Measurements from ENCODE around the gene TEKT5. TPM values are rescaled to one million over a fixed set of nuclear protein-coding genes. Genes with fewer than 3 reads are reported as not detected.
"Not testable (repeated sequence)": the region's sequence is repeated elsewhere in the genome, so short reads cannot be mapped to it uniquely, and the experiment has no call there.

The TEKT5 gene
- total RNA-seq, 1 experiment from 2014 or later = 0.31 TPM

DNA sequence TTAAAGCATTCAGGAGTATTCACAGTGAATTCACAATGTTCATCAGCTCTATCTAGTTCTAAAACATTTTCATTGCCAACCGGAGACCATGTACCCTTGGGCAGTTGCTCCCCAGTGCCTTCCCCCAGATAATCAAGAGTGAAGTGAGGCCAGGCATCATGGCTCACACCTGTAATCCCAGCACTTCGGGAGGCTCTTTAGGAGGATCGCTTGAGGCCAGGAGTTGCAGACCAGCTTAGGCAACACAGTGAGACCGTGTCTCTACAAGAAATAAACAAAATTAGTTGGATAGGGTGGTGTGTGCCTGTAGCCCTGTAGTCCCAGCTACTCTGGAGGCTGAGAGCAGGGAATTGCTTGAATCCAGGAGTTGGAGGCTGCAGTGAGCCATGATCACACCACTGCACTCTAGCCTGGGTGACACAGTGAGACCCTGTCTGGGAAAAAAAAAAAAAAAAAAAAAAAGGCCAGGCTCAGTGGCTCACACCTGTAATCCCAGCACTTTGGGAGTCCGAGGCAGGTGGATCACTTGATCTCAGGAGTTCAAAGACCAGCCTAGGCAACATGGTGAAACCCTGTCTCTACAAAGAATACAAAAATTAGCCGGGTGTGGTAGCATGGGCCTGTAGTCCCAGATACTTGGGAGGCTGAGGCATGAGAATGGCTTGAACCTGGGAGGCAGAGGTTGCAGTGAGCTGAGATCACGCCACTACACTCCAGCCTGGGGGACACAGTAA is 73.3 kb downstream of the TEKT5 start:
- H3K27me3 ChIP-seq (ENCODE audit: control insufficient read depth, insufficient read depth, low read length) = not testable (repeated sequence)

GRCh38 chr16:10620120-10620519 is 74.6 kb downstream of the TEKT5 start:
- H3K36me3 ChIP-seq (replicated peaks; ENCODE audit: control insufficient read depth, insufficient read depth, low read length) = no peaks in the 10 kb centered on the region
- peaks cover 6% of the 10 kb centered on the region; the same call in 1 of the 2 replicates for H3K27me3 ChIP-seq (ENCODE audit: control insufficient read depth, insufficient read depth, low read length)
- no peak for DNase-seq
- no peak overlapping the region for H3K4me3 ChIP-seq (ENCODE audit: insufficient read depth, low read depth, low read length)

More for the DNA sequence above, 73.3 kb downstream of the TEKT5 start:
- not testable (repeated sequence) for H3K36me3 ChIP-seq (replicated peaks; ENCODE audit: control insufficient read depth, insufficient read depth, low read length); DNase-seq; H3K4me3 ChIP-seq (ENCODE audit: insufficient read depth, low read depth, low read length)

GRCh38 chr16:10619271-10619849 is 75.4 kb downstream of the TEKT5 start:
- Histone ChIP-seq H3K4me3 (ENCODE audit: insufficient read depth, low read depth, low read length) (peak overlapping the region; percentile 54), H3K27me3 (ENCODE audit: control insufficient read depth, insufficient read depth, low read length) (peaks cover 6% of the 10 kb centered on the region; the same call in 1 of the 2 replicates), H3K36me3 (replicated peaks; ENCODE audit: control insufficient read depth, insufficient read depth, low read length) (no peaks in the 10 kb centered on the region)
- DNase-seq = peak; percentile 89

DNA sequence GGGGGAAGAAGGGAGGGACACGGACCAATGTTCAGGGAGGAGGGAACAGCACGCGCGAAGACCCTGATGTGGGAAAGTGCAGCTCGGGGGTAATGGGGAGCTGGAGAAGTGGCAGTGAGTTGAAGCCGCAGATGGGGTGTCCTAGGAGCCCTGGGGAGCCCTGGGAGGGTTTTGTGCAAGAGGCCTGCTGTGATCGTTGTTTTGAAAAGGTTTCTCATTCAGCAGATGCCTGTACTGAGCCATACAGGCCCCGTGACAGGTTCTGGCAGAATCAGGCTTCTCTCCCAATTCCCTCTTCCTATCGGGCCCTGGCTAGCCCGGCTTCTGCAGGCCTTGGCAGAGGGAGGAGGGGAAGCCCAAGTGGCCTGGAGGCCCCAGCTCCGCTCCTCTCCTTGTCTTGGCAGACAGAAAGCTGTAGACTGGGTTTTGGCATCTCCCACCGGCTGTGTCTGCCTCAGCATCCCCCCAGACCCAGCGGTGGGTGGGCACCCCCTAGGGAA is 76.0 kb downstream of the TEKT5 start:
- Histone ChIP-seq H3K4me3 (ENCODE audit: insufficient read depth, low read depth, low read length) (peak overlapping the region; percentile 54; the same call in 1 of the 2 replicates), H3K36me3 (replicated peaks; ENCODE audit: control insufficient read depth, insufficient read depth, low read length) (no peaks in the 10 kb centered on the region), H3K27me3 (ENCODE audit: control insufficient read depth, insufficient read depth, low read length) (peaks cover 6% of the 10 kb centered on the region; the same call in 1 of the 2 replicates)
- peak; percentile 44 for DNase-seq

- Histone ChIP-seq H3K4me3 (ENCODE audit: insufficient read depth, low read depth, low read length) (no peak overlapping the region), H3K36me3 (replicated peaks; ENCODE audit: control insufficient read depth, insufficient read depth, low read length) (no peaks in the 10 kb centered on the region)
- no peak for DNase-seq
Measured at GRCh38 chr16:10617662-10618420, 76.9 kb downstream of the TEKT5 start.

DNA sequence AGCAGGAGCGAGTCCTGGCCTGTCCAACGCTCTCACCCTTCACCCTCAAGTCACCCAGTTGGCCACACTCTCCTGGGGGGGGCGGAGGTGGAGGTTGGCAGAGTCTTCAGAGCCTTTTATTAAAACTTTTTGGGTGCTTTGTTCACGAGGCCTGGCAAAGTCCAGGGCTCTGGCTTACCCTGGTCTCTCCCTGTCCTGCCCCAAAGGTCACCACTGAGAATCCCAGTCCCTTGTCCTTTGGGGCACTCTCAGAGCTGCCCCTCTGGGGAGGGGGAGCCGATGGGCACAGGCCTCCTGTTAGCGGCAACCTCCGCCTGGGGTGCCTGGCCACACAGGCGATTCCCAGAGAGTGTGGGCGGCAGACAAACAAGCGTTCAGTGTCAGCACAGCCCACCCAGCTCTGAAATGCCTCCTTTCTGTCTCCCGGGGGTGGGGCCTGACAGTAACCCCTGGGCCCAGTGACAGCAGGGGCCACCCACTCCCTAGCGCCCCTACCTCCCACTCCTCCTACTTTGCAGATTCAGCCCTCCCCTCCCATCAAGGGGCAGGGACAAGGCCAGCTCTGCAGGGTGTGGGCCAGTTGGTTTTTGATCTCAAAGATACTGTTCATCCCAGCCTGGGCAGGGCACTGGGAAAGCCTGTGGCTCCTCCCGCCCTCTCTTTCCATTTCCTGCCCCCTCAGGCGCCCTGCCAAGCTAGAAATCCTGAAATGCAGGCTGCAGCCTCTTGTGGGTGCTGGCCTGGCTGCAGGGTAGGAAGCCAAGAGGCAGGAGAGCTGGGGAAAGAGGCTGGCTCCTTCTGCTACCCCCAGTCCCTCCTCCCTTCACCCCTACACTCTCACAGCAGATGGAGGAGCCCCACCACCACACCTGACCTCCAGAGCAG is 77.7 kb downstream of the TEKT5 start:
- no peaks in the 10 kb centered on the region for H3K36me3 ChIP-seq (replicated peaks; ENCODE audit: control insufficient read depth, insufficient read depth, low read length)
- H3K27me3 ChIP-seq (ENCODE audit: control insufficient read depth, insufficient read depth, low read length) = peaks cover 6% of the 10 kb centered on the region; the same call in 1 of the 2 replicates
- DNase-seq = peak; percentile 73
- H3K4me3 ChIP-seq (ENCODE audit: insufficient read depth, low read depth, low read length) = no peak overlapping the region

More at GRCh38 chr16:10617662-10618420, 76.9 kb downstream of the TEKT5 start:
- H3K27me3 ChIP-seq (ENCODE audit: control insufficient read depth, insufficient read depth, low read length) = peaks cover 6% of the 10 kb centered on the region; the same call in 1 of the 2 replicates

GRCh38 chr16:10616419-10616755 is 78.3 kb downstream of the TEKT5 start:
- Histone ChIP-seq H3K27me3 (ENCODE audit: control insufficient read depth, insufficient read depth, low read length) (peaks cover 6% of the 10 kb centered on the region; the same call in 1 of the 2 replicates), H3K4me3 (ENCODE audit: insufficient read depth, low read depth, low read length) (no peak overlapping the region), H3K36me3 (replicated peaks; ENCODE audit: control insufficient read depth, insufficient read depth, low read length) (no peaks in the 10 kb centered on the region)
- DNase-seq = no peak

DNA sequence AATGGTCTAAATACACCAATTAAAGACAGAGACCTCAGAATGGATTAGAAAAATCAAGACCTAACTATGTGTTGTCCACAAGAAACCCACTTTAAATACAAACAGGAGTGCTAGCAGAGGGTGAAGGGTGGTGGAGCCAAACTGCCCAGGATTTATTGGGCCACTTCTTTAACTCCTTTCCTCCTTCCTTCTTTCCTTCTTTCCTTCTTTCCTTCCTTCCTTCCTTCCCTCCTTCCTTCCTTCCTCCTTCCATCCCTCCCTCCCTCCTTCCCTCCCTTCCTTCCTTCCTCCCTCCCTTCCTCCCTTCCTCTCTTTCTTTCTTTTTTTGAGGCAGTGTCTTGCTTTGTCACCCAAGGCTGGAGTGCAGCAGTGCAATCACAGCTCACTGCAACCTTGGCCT is 80.0 kb downstream of the TEKT5 start:
- no peak for DNase-seq
- no peaks in the 10 kb centered on the region for H3K36me3 ChIP-seq (replicated peaks; ENCODE audit: control insufficient read depth, insufficient read depth, low read length)
- no peak overlapping the region for H3K4me3 ChIP-seq (ENCODE audit: insufficient read depth, low read depth, low read length)
- H3K27me3 ChIP-seq (ENCODE audit: control insufficient read depth, insufficient read depth, low read length) = peaks cover 6% of the 10 kb centered on the region; the same call in 1 of the 2 replicates

- peaks cover 6% of the 10 kb centered on the region; the same call in 1 of the 2 replicates for H3K27me3 ChIP-seq (ENCODE audit: control insufficient read depth, insufficient read depth, low read length)
- no peak for DNase-seq
- H3K4me3 ChIP-seq (ENCODE audit: insufficient read depth, low read depth, low read length) = no peak overlapping the region
- no peaks in the 10 kb centered on the region for H3K36me3 ChIP-seq (replicated peaks; ENCODE audit: control insufficient read depth, insufficient read depth, low read length)
Measured at GRCh38 chr16:10613785-10614485, 80.8 kb downstream of the TEKT5 start.

DNA sequence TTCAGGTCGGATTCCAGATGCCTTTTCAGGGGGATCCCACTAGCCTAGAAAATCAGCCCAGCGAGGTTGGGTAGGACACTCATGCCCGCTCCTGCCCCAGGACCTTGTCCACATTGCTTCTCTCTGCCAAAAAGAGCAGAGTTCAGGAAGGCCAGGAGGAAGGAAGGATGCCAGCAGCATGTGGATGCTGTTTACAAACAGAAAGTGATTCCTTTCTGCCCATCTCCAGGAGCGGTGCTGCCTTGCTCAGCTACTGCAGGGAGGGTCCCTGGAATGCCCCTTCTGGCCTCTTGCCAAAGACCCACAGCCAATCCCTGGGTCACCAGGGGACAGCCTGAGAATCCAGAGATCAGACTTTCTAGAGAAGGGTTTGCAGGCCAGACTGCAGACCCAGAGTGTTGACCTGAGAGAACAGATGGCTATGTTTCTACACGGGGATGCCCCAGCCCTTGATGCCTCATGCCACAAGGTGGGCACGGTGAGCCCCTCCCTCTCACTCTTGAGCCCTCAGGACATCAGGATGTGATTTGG is 82.0 kb downstream of the TEKT5 start:
- Histone ChIP-seq H3K4me3 (ENCODE audit: insufficient read depth, low read depth, low read length) (no peak overlapping the region), H3K27me3 (ENCODE audit: control insufficient read depth, insufficient read depth, low read length) (peaks cover under 1% of the 10 kb centered on the region; the same call in 1 of the 2 replicates), H3K36me3 (replicated peaks; ENCODE audit: control insufficient read depth, insufficient read depth, low read length) (no peaks in the 10 kb centered on the region)
- no peak for DNase-seq

DNA sequence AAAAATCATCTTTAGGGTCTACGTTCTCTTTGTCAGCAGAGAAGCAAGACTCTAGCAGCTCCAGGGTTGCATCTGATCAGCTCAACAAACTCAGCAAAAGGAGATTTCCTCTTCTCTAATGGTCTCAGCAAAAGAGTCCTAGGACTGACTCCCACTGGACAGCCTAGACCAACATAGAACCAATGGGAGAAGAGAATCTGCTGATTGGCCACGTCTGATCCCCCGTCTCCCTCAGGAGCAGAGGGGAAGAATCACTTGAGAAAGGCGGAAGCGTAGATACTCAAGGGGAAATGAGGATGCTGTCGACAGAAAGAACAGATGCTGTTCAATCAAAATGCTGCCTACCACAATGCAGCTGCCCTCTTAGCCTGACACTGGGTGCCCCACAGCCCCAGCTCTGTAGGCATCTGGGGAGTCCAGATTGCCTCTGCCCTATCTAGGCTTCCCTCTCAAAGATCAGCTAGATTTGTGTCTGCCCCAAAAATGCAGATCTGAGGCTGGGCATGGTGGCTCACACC is 82.8 kb downstream of the TEKT5 start:
- Histone ChIP-seq H3K27me3 (ENCODE audit: control insufficient read depth, insufficient read depth, low read length) (no peaks in the 10 kb centered on the region), H3K4me3 (ENCODE audit: insufficient read depth, low read depth, low read length) (no peak overlapping the region), H3K36me3 (replicated peaks; ENCODE audit: control insufficient read depth, insufficient read depth, low read length) (no peaks in the 10 kb centered on the region)
- DNase-seq = peak; percentile 54

GRCh38 chr16:10610499-10611184 is 84.1 kb downstream of the TEKT5 start:
- no peaks in the 10 kb centered on the region for H3K27me3 ChIP-seq (ENCODE audit: control insufficient read depth, insufficient read depth, low read length)
- no peaks in the 10 kb centered on the region for H3K36me3 ChIP-seq (replicated peaks; ENCODE audit: control insufficient read depth, insufficient read depth, low read length)
- no peak for DNase-seq
- no peak overlapping the region for H3K4me3 ChIP-seq (ENCODE audit: insufficient read depth, low read depth, low read length)

- Histone ChIP-seq H3K4me3 (ENCODE audit: insufficient read depth, low read depth, low read length) (no peak overlapping the region), H3K27me3 (ENCODE audit: control insufficient read depth, insufficient read depth, low read length) (no peaks in the 10 kb centered on the region), H3K36me3 (replicated peaks; ENCODE audit: control insufficient read depth, insufficient read depth, low read length) (no peaks in the 10 kb centered on the region)
- no peak for DNase-seq
Measured at GRCh38 chr16:10609402-10609774, 85.3 kb downstream of the TEKT5 start.

All from H7 (cell line).